PC-9 (cell line): ENCODE measurements around the gene KLRK1.

Experiments used
- CTCF ChIP-seq: fragments of 200-600 bp; sonication (generic); conservative IDR thresholded peaks from 2 replicates; pipeline ENCODE4 v1.6.1; 2017; ENCODE audit warnings: mixed run types, antibody characterized with exemption, mild to moderate bottlenecking, moderate library complexity
- EZH2 ChIP-seq: fragments of 200-600 bp; sonication (generic); IDR thresholded peaks from 2 replicates; pipeline ENCODE4 v1.8.0; 2017; ENCODE audit warnings: antibody characterized with exemption, low read depth

GRCh38 chr12:10372559-10372958 lies 17.3 kb downstream of the KLRK1 start:
- TF ChIP-seq CTCF (no peak), EZH2 (no peak)
